ENCODE measurements around the gene FAM89B. TPM values are rescaled to one million over a fixed set of nuclear protein-coding genes. Genes with fewer than 3 reads are reported as not detected.
A peak's percentile ranks its signal among the peaks of the same experiment; 100 is the strongest.

The FAM89B gene
- total RNA-seq, 2 experiments from 2014 or later = 36.6 to 54.2 TPM

- Mint-ChIP-seq H3K27me3 (no peaks in the 10 kb centered on the region), H3K4me3 (no peak overlapping the region), H3K36me3 (peaks cover 8% of the 10 kb centered on the region), H3K9me3 (ENCODE audit: low read depth) (no peaks in the 10 kb centered on the region), H3K4me1 (peaks cover 68% of the 10 kb centered on the region), H3K27ac (peak overlapping the region; percentile 54)
- no peak for DNase-seq
- no peak for ATAC-seq
- CTCF ChIA-PET = interaction anchor here (3.4 to 19.4 kb wide), 2 partner anchors 10 to 15 kb away, joined by 18 to 388 read pairs; partner anchors contain the start of genes FAM89B, LTBP3 and ZNRD2
These were observed 16.6 kb upstream of the FAM89B start for GRCh38 chr11:65555693-65556231.

GRCh38 chr11:65556470-65557279 lies 15.7 kb upstream of the FAM89B start:
- peaks cover 63% of the 10 kb centered on the region for H3K4me1 Mint-ChIP-seq
- H3K36me3 Mint-ChIP-seq = peaks cover under 1% of the 10 kb centered on the region
- DNase-seq (no peak), ATAC-seq (no peak)
- CTCF ChIA-PET = interaction anchor here (3.4 to 19.4 kb wide), 2 partner anchors 10 to 16 kb away, joined by 18 to 388 read pairs; partner anchors contain the start of genes FAM89B, LTBP3 and ZNRD2
- H3K27ac Mint-ChIP-seq = peak overlapping the region; percentile 81
- H3K9me3 Mint-ChIP-seq (ENCODE audit: low read depth) = no peaks in the 10 kb centered on the region
- H3K4me3 Mint-ChIP-seq = peak overlapping the region; percentile 70
- no peaks in the 10 kb centered on the region for H3K27me3 Mint-ChIP-seq

- Mint-ChIP-seq H3K9me3 (ENCODE audit: low read depth) (no peaks in the 10 kb centered on the region), H3K4me1 (peaks cover 56% of the 10 kb centered on the region), H3K36me3 (no peaks in the 10 kb centered on the region), H3K4me3 (peak overlapping the region; percentile 70), H3K27ac (peak overlapping the region; percentile 81), H3K27me3 (no peaks in the 10 kb centered on the region)
- ATAC-seq (no peak), DNase-seq (no peak)
- CTCF ChIA-PET = interaction anchor here (3.4 to 19.4 kb wide), 2 partner anchors 9 to 17 kb away, joined by 18 to 388 read pairs; partner anchors contain the start of genes FAM89B, LTBP3 and ZNRD2
These were observed 14.9 kb upstream of the FAM89B start for GRCh38 chr11:65557280-65558001.

- peaks cover 48% of the 10 kb centered on the region for H3K4me1 Mint-ChIP-seq
- H3K27me3 Mint-ChIP-seq = no peaks in the 10 kb centered on the region
- CTCF ChIA-PET = interaction anchor here (0.8 to 16.3 kb wide), 7 partner anchors 9 to 171 kb away, joined by 3 to 388 read pairs (median 5); partner anchors contain the start of genes FAM89B and ZNRD2
- DNase-seq (no peak), ATAC-seq (peak; percentile 56)
- H3K4me3 Mint-ChIP-seq = peak within 1 kb of the TSS; percentile 70
- H3K27ac Mint-ChIP-seq = peak within 1 kb of the TSS; percentile 81
- no peaks in the 10 kb centered on the region for H3K36me3 Mint-ChIP-seq
- no peaks in the 10 kb centered on the region for H3K9me3 Mint-ChIP-seq (ENCODE audit: low read depth)
These were observed 14.1 kb upstream of the FAM89B start, which contains the start of gene LTBP3 for GRCh38 chr11:65558002-65558929. Gene LTBP3, minus strand, starts transcription at chr11:65558359. Its CDS starts 400 bp downstream, at chr11:65557959.

GRCh38 chr11:65558930-65559509 lies 13.3 kb upstream of the FAM89B start:
- DNase-seq (no peak), ATAC-seq (no peak)
- no peaks in the 10 kb centered on the region for H3K27me3 Mint-ChIP-seq
- peak overlapping the region; percentile 57 for H3K4me3 Mint-ChIP-seq
- no peaks in the 10 kb centered on the region for H3K36me3 Mint-ChIP-seq
- H3K9me3 Mint-ChIP-seq (ENCODE audit: low read depth) = no peaks in the 10 kb centered on the region
- peaks cover 48% of the 10 kb centered on the region for H3K4me1 Mint-ChIP-seq
- CTCF ChIA-PET = interaction anchor here (0.8 to 16.3 kb wide), 7 partner anchors 8 to 172 kb away, joined by 3 to 388 read pairs (median 5); partner anchors contain the start of genes FAM89B and ZNRD2
- H3K27ac Mint-ChIP-seq = no peak overlapping the region

GRCh38 chr11:65559535-65559934 lies 12.8 kb upstream of the FAM89B start:
- Mint-ChIP-seq H3K4me1 (peaks cover 43% of the 10 kb centered on the region), H3K27ac (no peak overlapping the region), H3K27me3 (no peaks in the 10 kb centered on the region), H3K4me3 (no peak overlapping the region), H3K9me3 (ENCODE audit: low read depth) (no peaks in the 10 kb centered on the region), H3K36me3 (no peaks in the 10 kb centered on the region)
- no peak for DNase-seq
- CTCF ChIA-PET = interaction anchor here (1.8 to 16.3 kb wide), 4 partner anchors 12 to 28 kb away, joined by 5 to 388 read pairs (median 16); partner anchors contain the start of genes FAM89B and ZNRD2
- ATAC-seq = peak; percentile 28

- Mint-ChIP-seq H3K36me3 (no peaks in the 10 kb centered on the region), H3K27me3 (no peaks in the 10 kb centered on the region), H3K4me1 (peaks cover 41% of the 10 kb centered on the region), H3K9me3 (ENCODE audit: low read depth) (no peaks in the 10 kb centered on the region), H3K27ac (no peak overlapping the region), H3K4me3 (no peak overlapping the region)
- CTCF ChIA-PET = interaction anchor here (0.6 to 16.3 kb wide), 5 partner anchors 12 to 283 kb away, joined by 3 to 388 read pairs (median 8); partner anchors contain the start of genes FAM89B and ZNRD2
- DNase-seq = no peak
- ATAC-seq = no peak
These were observed 12.3 kb upstream of the FAM89B start for GRCh38 chr11:65559951-65560537.

- no peak overlapping the region for H3K27ac Mint-ChIP-seq
- no peak for DNase-seq
- CTCF ChIA-PET = interaction anchor here (0.6 to 16.3 kb wide), 5 partner anchors 11 to 284 kb away, joined by 3 to 388 read pairs (median 9); partner anchors contain the start of genes FAM89B and ZNRD2
- H3K36me3 Mint-ChIP-seq = no peaks in the 10 kb centered on the region
- no peaks in the 10 kb centered on the region for H3K27me3 Mint-ChIP-seq
- no peaks in the 10 kb centered on the region for H3K9me3 Mint-ChIP-seq (ENCODE audit: low read depth)
- peaks cover 41% of the 10 kb centered on the region for H3K4me1 Mint-ChIP-seq
- no peak for ATAC-seq
- H3K4me3 Mint-ChIP-seq = no peak overlapping the region
These were observed 11.6 kb upstream of the FAM89B start for GRCh38 chr11:65560555-65561418.

GRCh38 chr11:65562020-65562419 lies 10.3 kb upstream of the FAM89B start:
- ATAC-seq (no peak), DNase-seq (no peak)
- CTCF ChIA-PET = interaction anchor here (0.7 to 16.3 kb wide), 4 partner anchors 14 to 437 kb away, joined by 3 to 388 read pairs (median 8); no protein-coding TSS in a partner anchor
- Mint-ChIP-seq H3K27me3 (no peaks in the 10 kb centered on the region), H3K27ac (no peak overlapping the region), H3K4me3 (no peak overlapping the region), H3K9me3 (ENCODE audit: low read depth) (no peaks in the 10 kb centered on the region), H3K36me3 (no peaks in the 10 kb centered on the region), H3K4me1 (peaks cover 44% of the 10 kb centered on the region)

GRCh38 chr11:65562788-65563187 lies 9.6 kb upstream of the FAM89B start:
- CTCF ChIA-PET = interaction anchor here (2.7 to 16.3 kb wide), 2 partner anchors 15 to 31 kb away, joined by 9 to 388 read pairs; no protein-coding TSS in a partner anchor
- H3K9me3 Mint-ChIP-seq (ENCODE audit: low read depth) = no peaks in the 10 kb centered on the region
- H3K4me3 Mint-ChIP-seq = no peak overlapping the region

GRCh38 chr11:65563601-65564000 lies 8.7 kb upstream of the FAM89B start:
- H3K27ac Mint-ChIP-seq = no peak overlapping the region
- no peak for DNase-seq
- no peak for ATAC-seq
- CTCF ChIA-PET = interaction anchor here (2.7 to 16.3 kb wide), 3 partner anchors 16 to 30 kb away, joined by 9 to 388 read pairs (median 21); no protein-coding TSS in a partner anchor
- no peak overlapping the region for H3K4me3 Mint-ChIP-seq
- H3K27me3 Mint-ChIP-seq = no peaks in the 10 kb centered on the region
- H3K9me3 Mint-ChIP-seq (ENCODE audit: low read depth) = no peaks in the 10 kb centered on the region
- peaks cover 4% of the 10 kb centered on the region for H3K36me3 Mint-ChIP-seq
- peaks cover 47% of the 10 kb centered on the region for H3K4me1 Mint-ChIP-seq

More at GRCh38 chr11:65562788-65563187, 9.6 kb upstream of the FAM89B start:
- DNase-seq (no peak), ATAC-seq (no peak)
- H3K27ac Mint-ChIP-seq = no peak overlapping the region
- H3K4me1 Mint-ChIP-seq = peaks cover 40% of the 10 kb centered on the region
- H3K36me3 Mint-ChIP-seq = no peaks in the 10 kb centered on the region
- H3K27me3 Mint-ChIP-seq = no peaks in the 10 kb centered on the region

All from activated CD8-positive, alpha-beta memory T cell treated with anti-CD3 and anti-CD28 coated beads, Interleukin-2, amount 10 ng/mL, durations not matched to agents 7 days and 5 days (primary cell).